Measurements from ENCODE around the gene GRM8.

GRM8 gene

DNA sequence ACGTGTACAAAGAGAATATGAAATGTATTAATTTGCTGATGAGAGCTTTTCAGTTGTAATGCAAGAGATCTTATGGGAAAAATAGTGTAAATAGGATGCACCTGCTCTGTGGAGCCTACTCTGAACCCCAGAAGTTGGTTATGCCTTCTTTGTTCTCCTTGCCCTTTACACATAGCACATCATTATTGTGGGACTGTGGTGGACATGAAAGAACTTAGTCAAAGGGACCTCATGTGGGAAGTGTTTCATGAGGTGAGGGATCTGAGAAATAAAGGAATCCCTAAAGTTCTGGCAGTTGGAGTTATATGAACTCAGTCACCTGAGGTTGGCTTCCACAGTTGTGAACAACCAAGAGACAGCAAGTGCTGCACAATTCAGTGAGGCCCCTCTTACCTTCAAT is 66.1 kb downstream of the GRM8 start:
- no peak overlapping the region; the same call in 1 of the 2 replicates for H3K27ac ChIP-seq
- TF ChIP-seq CTCF (conservative IDR thresholded peaks at IDR 0.05) (no peak), ZFX (IDR thresholded peaks at IDR 0.05) (no peak)

- no peak for TF ChIP-seq CTCF (conservative IDR thresholded peaks at IDR 0.05)
- TF ChIP-seq ZFX (IDR thresholded peaks at IDR 0.05), result no peak
- no peak overlapping the region for H3K27ac ChIP-seq
These were observed 75.6 kb downstream of the GRM8 start for GRCh38 chr7:127177156-127177555.

- H3K27ac ChIP-seq, result no peak overlapping the region
- no peak for TF ChIP-seq ZFX (IDR thresholded peaks at IDR 0.05)
These were observed 90.4 kb downstream of the GRM8 start for GRCh38 chr7:127162366-127162765.

GRCh38 chr7:127158659-127159058 is 94.1 kb downstream of the GRM8 start:
- H3K27ac ChIP-seq, result no peak overlapping the region
- no peak for TF ChIP-seq ZFX (IDR thresholded peaks at IDR 0.05)
- TF ChIP-seq CTCF (conservative IDR thresholded peaks at IDR 0.05), result peak; percentile 84

DNA sequence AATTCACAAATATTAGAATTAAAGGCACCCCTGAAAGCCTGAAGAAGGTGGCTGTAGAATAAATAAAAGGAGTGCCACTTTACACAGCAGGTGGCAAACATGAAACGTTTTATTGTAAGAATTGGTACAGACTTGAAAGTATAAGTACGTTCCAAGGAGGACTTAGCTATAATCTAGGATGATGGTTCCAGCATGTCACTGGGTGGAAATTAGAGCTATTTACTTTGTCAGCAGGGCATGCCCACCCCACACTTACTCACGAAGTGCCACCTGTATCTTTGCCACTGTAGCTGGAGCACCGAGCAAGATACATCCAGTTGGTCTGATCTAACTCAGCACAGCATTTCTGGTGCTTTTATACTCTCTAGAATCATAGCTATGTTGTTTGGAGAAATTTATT is 97.8 kb downstream of the GRM8 start:
- H3K27ac ChIP-seq, result no peak overlapping the region
- TF ChIP-seq ZFX (IDR thresholded peaks at IDR 0.05) (no peak), CTCF (conservative IDR thresholded peaks at IDR 0.05) (no peak)

DNA sequence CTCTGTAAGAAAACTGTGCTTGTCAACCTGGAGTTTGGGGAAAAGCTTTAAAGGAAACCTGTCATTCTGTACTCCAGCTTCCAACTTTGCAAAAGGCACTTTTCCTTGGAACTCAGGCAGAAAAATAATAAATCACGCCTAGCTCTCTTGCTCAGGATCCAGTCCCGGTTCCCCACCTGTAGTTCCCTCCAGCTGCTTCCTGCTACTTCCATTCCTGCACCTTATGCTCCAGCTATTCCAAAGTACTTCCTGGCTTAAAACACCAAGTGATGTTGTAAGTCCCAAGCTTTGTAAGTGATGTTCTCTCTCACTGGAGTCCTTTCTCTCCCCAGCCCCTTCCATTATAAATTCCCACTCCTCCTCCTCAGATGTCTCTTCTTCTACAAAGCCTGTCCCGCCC is 98.6 kb downstream of the GRM8 start:
- H3K27ac ChIP-seq, result no peak overlapping the region
- TF ChIP-seq CTCF (conservative IDR thresholded peaks at IDR 0.05) (no peak), ZFX (IDR thresholded peaks at IDR 0.05) (no peak)

GRCh38 chr7:127153315-127153714 is 99.4 kb downstream of the GRM8 start:
- TF ChIP-seq ZFX (IDR thresholded peaks at IDR 0.05) (no peak), CTCF (conservative IDR thresholded peaks at IDR 0.05) (no peak)
- H3K27ac ChIP-seq, result no peak overlapping the region

DNA sequence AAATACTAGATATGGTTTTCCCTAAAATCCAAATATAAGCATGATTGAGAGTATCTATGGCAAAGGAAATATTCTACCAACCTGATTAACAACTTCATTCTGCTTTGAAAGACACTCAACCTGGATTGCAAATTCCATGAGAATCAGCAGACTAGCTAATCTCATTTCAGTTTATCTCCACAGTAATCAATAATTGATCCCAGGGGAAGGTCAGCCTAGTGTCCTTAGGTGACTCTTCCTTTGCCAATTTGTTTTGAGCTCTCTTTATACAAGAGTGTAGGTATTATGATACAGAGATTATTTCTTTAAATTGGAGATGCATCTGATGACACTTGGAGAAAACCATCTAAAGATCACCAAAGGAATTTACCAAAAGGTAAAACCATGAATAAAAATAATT is 100.3 kb downstream of the GRM8 start:
- H3K27ac ChIP-seq, result no peak overlapping the region
- no peak for TF ChIP-seq CTCF (conservative IDR thresholded peaks at IDR 0.05)
- no peak for TF ChIP-seq ZFX (IDR thresholded peaks at IDR 0.05)
